Omental fat pad (tissue), 4 donors: Measurements from ENCODE around the gene SAFB. TPM values are rescaled to one million over a fixed set of nuclear protein-coding genes. Genes with fewer than 3 reads are reported as not detected.

ENCODE experiments used
- ATAC-seq: fragments of 150-250 bp; one replicate; pipeline ENCODE4 v1.9.1; 2016; ENCODE audit warnings: mild to moderate bottlenecking, moderate library complexity; ENCODE audit not compliant: low FRiP score
- DNase-seq: peaks from one replicate; pipeline ENCODE4 v3.0.0-alpha.2; 2019; ENCODE audit warnings: low spot score
- CTCF ChIP-seq, 3 donors: fragments of 450-650 bp; IDR thresholded peaks; one replicate each; pipeline ENCODE4 v1.5.1; 2016 to 2017; ENCODE audit warnings: antibody characterized with exemption in 3 of 3, mild to moderate bottlenecking in 3 of 3, moderate library complexity in 2 of 3
- total RNA-seq, 4 donors: library from RNA; depleted of rRNA; stranded (reverse); fragments of >200 nt; gene quantifications; one replicate each; pipeline ENCODE4 v1.1.0, GENCODE V29; 2016

The SAFB gene
- total RNA-seq, 4 donors from 2014 or later = 56.7 to 139 (median 86.9) TPM

- DNase-seq = no peak
- no peak for ATAC-seq
- TF ChIP-seq CTCF (IDR thresholded peaks at IDR 0.05) = no peak
These were observed 12.9 kb upstream of the SAFB start for GRCh38 chr19:5609881-5610448.

GRCh38 chr19:5612891-5613865 lies 9.7 kb upstream of the SAFB start:
- no peak for TF ChIP-seq CTCF (IDR thresholded peaks at IDR 0.05)
- no peak for ATAC-seq
- no peak for DNase-seq

GRCh38 chr19:5615756-5616327 lies 7.0 kb upstream of the SAFB start:
- no peak for ATAC-seq
- no peak for TF ChIP-seq CTCF (IDR thresholded peaks at IDR 0.05)
- DNase-seq = no peak

- no peak for TF ChIP-seq CTCF (IDR thresholded peaks at IDR 0.05)
- ATAC-seq (no peak), DNase-seq (no peak)
These were observed 5.8 kb upstream of the SAFB start for GRCh38 chr19:5617080-5617479.

- TF ChIP-seq CTCF (IDR thresholded peaks at IDR 0.05) = no peak
- no peak for ATAC-seq
- no peak for DNase-seq
These were observed 4.3 kb upstream of the SAFB start for GRCh38 chr19:5618591-5618990.

GRCh38 chr19:5619946-5620345 lies 2.9 kb upstream of the SAFB start:
- no peak for TF ChIP-seq CTCF (IDR thresholded peaks at IDR 0.05)
- DNase-seq (no peak), ATAC-seq (no peak)
